Left lung (tissue), 10 donors: Measurements from ENCODE around the gene HAUS8. TPM values are rescaled to one million over a fixed set of nuclear protein-coding genes. Genes with fewer than 3 reads are reported as not detected.
A peak's percentile ranks its signal among the peaks of the same experiment; 100 is the strongest.

ENCODE experiments used
- ATAC-seq: fragments of 200-7000 bp; cut with Tn5 transposase; one replicate; pipeline ENCODE4 v1.9.1; 2020; ENCODE audit warnings: moderate library complexity
- DNase-seq, 4 donors: peaks; one replicate each; pipeline ENCODE4 v3.0.0-alpha.2; 2013 to 2020
- H3K27ac ChIP-seq, 2 donors: fragments of 200-600 bp; sonication (generic) in 1 of 2; one replicate each; pipeline versions ENCODE4 v1.5.0 to v1.8.0; 2020 to 2021
- H3K27me3 ChIP-seq, 2 donors: fragments of 200-600 bp; sonication (generic) in 1 of 2; one replicate each; pipeline versions ENCODE4 v1.5.0 to v1.8.0; 2020 to 2021
- H3K36me3 ChIP-seq, 2 donors: fragments of 200-600 bp; sonication (generic) in 1 of 2; one replicate each; pipeline versions ENCODE4 v1.5.0 to v1.8.0; 2020 to 2021
- H3K4me1 ChIP-seq, 2 donors: fragments of 200-600 bp; one replicate each; pipeline ENCODE4 v1.8.0; 2021
- H3K4me3 ChIP-seq, 2 donors: fragments of 200-600 bp; sonication (generic) in 1 of 2; one replicate each; pipeline versions ENCODE4 v1.5.0 to v1.8.0; 2020 to 2021; ENCODE audit warnings: mild to moderate bottlenecking in 1 of 2
- H3K9me3 ChIP-seq, 2 donors: fragments of 200-600 bp; sonication (generic) in 1 of 2; one replicate each; pipeline versions ENCODE4 v1.5.0 to v1.8.0; 2020 to 2021
- intact Hi-C, 2 donors: fragments of 100-400 bp; cut with DNase I; formaldehyde crosslinking; loops; one replicate each; pipeline versions ENCODE4 v1.11.2 to v1.14.2; 2022
- polyA plus RNA-seq, 6 donors: library from polyadenylated mRNA; unstranded; fragments of 120-200 nt; gene quantifications; one replicate each; pipeline ENCODE4 v1.2.1, GENCODE V29; 2013; ENCODE audit not compliant: insufficient read length in 6 of 6
- total RNA-seq, 2 donors: library from RNA; stranded (reverse); fragmentation: NEBNext Ultra II Directional; extraction: Animal tissue kit (Norgen Biotek cat#: 25700); gene quantifications; one replicate each; pipeline ENCODE4 v1.2.1, GENCODE V29; 2021
- TF ChIP-seq, protein P1 (sequence below), 2 donors: fragments of 200-600 bp; sonication (generic) in 1 of 2; IDR thresholded peaks; one replicate each; pipeline versions ENCODE4 v1.5.0 to v1.8.0; 2021; ENCODE audit warnings: antibody characterized with exemption in 2 of 2
- donor health status: DM: no; HTN: yes; CAD: no.
- donor health status: DM: no; HTN: no; CAD: no.

HAUS8 gene
- total and polyA plus RNA-seq, 8 donors, result 8.4 to 15.2 (median 12.7) TPM

DNA sequence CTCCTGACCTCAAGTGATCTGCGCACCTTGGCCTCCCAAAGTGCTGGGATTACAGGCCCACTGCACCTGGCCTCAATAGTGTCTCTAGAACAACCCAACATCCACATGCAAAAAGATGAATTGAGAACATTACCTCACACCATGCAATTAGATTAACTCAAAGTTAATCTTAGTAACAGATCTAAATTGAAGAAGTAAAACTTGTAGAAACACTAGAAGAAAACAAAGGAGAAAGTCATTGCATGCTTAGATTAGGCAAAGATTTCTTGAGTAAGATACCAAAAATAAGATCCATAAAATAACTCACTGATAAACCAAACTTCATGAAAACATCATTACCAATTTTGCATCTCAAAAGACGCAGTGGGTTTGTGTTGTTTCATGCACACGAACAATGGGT, 51.4 kb downstream of the HAUS8 start:
- no peak for ATAC-seq
- Histone ChIP-seq H3K9me3 (peaks cover 0 to 14% of the 10 kb centered on the region in 2 donors), H3K4me3 (no peak overlapping the region), H3K27me3 (peaks cover 4 to 48% of the 10 kb centered on the region in 2 donors), H3K27ac (no peak overlapping the region), H3K36me3 (no peaks in the 10 kb centered on the region), H3K4me1 (peaks cover 0 to 34% of the 10 kb centered on the region in 2 donors)
- DNase-seq, result no peak
- intact Hi-C loops, result no loop called here
- TF ChIP-seq, protein P1, sequence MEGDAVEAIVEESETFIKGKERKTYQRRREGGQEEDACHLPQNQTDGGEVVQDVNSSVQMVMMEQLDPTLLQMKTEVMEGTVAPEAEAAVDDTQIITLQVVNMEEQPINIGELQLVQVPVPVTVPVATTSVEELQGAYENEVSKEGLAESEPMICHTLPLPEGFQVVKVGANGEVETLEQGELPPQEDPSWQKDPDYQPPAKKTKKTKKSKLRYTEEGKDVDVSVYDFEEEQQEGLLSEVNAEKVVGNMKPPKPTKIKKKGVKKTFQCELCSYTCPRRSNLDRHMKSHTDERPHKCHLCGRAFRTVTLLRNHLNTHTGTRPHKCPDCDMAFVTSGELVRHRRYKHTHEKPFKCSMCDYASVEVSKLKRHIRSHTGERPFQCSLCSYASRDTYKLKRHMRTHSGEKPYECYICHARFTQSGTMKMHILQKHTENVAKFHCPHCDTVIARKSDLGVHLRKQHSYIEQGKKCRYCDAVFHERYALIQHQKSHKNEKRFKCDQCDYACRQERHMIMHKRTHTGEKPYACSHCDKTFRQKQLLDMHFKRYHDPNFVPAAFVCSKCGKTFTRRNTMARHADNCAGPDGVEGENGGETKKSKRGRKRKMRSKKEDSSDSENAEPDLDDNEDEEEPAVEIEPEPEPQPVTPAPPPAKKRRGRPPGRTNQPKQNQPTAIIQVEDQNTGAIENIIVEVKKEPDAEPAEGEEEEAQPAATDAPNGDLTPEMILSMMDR (IDR thresholded peaks at IDR 0.05), result no peak

- Histone ChIP-seq H3K27ac (peak overlapping the region in 1 of 2 donors; percentile 74), H3K4me3 (no peak overlapping the region), H3K4me1 (peaks cover 0 to 34% of the 10 kb centered on the region in 2 donors), H3K9me3 (peaks cover 0 to 14% of the 10 kb centered on the region in 2 donors), H3K36me3 (no peaks in the 10 kb centered on the region), H3K27me3 (peaks cover 4 to 38% of the 10 kb centered on the region in 2 donors)
- ATAC-seq (no peak), DNase-seq (no peak)
- intact Hi-C loops, result no loop called here
- TF ChIP-seq, protein P1 (IDR thresholded peaks at IDR 0.05), result no peak
Measured at GRCh38 chr19:17022738-17023137, 52.5 kb downstream of the HAUS8 start.

DNA sequence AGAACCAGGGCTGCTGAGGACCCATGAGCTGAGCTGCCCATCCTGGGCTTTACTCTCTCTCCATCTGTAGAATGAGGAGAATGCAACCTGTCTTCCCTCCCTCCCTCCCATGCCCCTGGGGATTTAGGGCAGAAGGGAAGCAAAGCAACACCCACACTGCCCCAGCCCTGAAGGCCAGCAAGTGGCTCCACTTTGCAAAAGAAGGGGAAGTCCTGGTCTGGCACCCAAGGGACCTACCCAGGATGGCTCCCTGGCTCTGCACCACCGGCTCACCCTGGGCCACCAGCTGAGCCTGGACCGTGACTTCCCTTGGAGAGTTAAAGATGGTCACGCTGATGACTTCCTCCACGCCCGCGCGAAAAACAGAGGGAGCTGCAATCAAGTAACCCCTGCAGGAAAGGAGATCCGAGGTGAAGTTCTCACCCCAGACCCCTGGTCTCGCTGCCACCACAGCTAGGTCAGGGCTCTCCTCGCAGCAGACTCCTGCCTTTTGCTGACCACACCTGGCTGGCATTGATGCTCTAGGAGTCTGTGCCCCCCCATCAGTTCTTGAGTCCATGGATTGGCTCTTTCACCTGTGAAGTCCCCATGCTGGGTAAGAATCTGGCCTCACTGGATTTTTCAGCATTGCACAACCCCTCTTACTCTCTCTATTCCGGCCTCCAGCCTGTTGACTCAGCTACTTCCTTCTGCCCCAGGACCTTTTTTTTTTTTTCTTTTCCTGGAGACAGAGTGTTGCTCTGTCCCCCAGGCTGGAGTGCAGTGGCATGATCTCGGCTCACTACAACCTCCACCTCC, 53.3 kb downstream of the HAUS8 start:
- ATAC-seq (peak; percentile 83), DNase-seq (peak in 3 of 4 donors; percentile 26 to 74 (median 62))
- no peak overlapping the region for H3K4me3 ChIP-seq
- H3K9me3 ChIP-seq, result peaks cover 0 to 14% of the 10 kb centered on the region in 2 donors
- TF ChIP-seq, protein P1 (IDR thresholded peaks at IDR 0.05), result no peak
- peaks cover 4 to 30% of the 10 kb centered on the region in 2 donors for H3K27me3 ChIP-seq
- peak overlapping the region; percentile 33 to 74 for H3K27ac ChIP-seq
- intact Hi-C loops, result no loop called here
- no peaks in the 10 kb centered on the region for H3K36me3 ChIP-seq
- peaks cover 0 to 34% of the 10 kb centered on the region in 2 donors for H3K4me1 ChIP-seq

- ATAC-seq (no peak), DNase-seq (no peak)
- Histone ChIP-seq H3K36me3 (no peaks in the 10 kb centered on the region), H3K27me3 (peaks cover 4 to 24% of the 10 kb centered on the region in 2 donors), H3K4me3 (no peak overlapping the region), H3K9me3 (peaks cover 0 to 14% of the 10 kb centered on the region in 2 donors), H3K4me1 (peaks cover 0 to 33% of the 10 kb centered on the region in 2 donors), H3K27ac (peak overlapping the region; percentile 33 to 74)
- intact Hi-C loops, result no loop called here
- TF ChIP-seq, protein P1 (IDR thresholded peaks at IDR 0.05), result no peak
Measured at GRCh38 chr19:17021328-17021727, 53.9 kb downstream of the HAUS8 start.

GRCh38 chr19:17020823-17021222, 54.4 kb downstream of the HAUS8 start:
- Histone ChIP-seq H3K9me3 (peaks cover 0 to 14% of the 10 kb centered on the region in 2 donors), H3K4me3 (no peak overlapping the region), H3K36me3 (no peaks in the 10 kb centered on the region), H3K27ac (peak overlapping the region; percentile 33 to 74), H3K27me3 (peaks cover 4 to 19% of the 10 kb centered on the region in 2 donors), H3K4me1 (peaks cover 0 to 28% of the 10 kb centered on the region in 2 donors)
- TF ChIP-seq, protein P1 (IDR thresholded peaks at IDR 0.05), result no peak
- DNase-seq, result no peak
- intact Hi-C loops, result no loop called here
- no peak for ATAC-seq
